HG03558 (cell line): ENCODE data around the gene HIF3A.

Experiments
- ATAC-seq: cut with Tn5 transposase; IDR thresholded peaks from one replicate; pipeline ENCODE4 v1.9.1; 2021; ENCODE audit warnings: moderate number of reproducible peaks; ENCODE audit not compliant: unreplicated experiment; ENCODE audit errors: extremely low read depth

Gene HIF3A

DNA sequence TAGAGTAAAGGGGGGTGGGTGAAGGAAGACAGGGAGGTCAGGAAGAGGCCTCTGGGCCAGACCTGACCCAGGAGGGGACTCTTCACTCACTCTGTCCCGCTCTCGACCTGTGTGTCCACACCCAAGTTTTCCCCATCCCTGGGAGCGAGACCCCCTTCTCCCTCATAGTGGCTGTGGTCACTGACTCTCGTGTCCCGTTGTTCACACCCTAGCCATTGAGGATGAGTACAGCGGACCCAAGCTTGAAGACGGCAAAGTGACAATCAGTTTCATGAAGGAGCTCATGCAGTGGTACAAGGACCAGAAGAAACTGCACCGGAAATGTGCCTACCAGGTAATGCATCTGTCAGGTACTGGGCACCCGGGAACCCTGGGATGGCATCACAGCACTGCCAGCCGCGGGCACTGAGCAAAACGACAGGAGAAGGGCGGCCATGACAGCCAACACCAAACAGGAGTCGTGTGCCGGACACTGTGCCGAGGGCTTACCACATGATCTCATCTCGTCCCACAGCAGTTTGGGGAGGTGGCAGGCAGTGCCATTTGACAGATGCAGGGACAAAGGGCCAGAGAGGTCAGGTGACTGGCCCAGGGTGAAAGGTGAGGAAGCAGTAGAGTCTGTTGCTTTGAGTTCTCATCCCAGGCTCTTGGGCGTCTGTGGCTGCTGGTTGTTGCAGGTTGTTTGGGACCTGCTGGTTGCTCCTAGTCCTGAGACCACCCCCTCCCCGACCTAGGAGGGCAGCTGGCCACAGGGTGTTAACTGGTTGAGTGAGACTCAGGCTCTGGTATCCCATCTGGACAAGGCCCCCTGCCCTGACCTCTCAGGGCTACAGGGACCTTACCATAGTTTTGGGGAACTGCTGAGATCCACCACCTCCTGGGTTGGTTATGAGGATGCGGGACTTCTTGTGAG, 79.7 kb downstream of the HIF3A start:
- ATAC-seq = no peak

- ATAC-seq = no peak
These were observed 81.4 kb downstream of the HIF3A start for GRCh38 chr19:46378268-46378667.

- ATAC-seq = no peak
These were observed 83.8 kb downstream of the HIF3A start for GRCh38 chr19:46380690-46381089.

DNA sequence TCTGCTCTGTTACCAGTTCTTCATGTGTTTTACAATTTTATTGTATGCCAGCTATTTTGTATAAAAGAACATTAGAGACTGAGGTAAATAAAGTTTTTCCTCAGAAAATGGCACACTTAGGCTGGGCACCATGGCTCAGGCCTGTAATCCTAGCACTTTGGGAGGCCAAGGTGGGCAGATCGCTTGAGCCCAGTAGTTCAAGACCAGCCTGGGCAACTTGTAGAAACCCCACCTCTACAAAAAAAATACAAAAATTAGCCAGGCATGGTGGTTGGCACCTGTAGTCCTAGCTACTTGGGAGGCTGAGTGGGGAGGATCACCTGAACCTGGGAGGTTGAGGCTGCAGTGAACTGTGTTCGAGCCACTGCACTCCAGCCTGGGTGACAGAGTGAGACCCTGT, 84.5 kb downstream of the HIF3A start:
- no peak for ATAC-seq

DNA sequence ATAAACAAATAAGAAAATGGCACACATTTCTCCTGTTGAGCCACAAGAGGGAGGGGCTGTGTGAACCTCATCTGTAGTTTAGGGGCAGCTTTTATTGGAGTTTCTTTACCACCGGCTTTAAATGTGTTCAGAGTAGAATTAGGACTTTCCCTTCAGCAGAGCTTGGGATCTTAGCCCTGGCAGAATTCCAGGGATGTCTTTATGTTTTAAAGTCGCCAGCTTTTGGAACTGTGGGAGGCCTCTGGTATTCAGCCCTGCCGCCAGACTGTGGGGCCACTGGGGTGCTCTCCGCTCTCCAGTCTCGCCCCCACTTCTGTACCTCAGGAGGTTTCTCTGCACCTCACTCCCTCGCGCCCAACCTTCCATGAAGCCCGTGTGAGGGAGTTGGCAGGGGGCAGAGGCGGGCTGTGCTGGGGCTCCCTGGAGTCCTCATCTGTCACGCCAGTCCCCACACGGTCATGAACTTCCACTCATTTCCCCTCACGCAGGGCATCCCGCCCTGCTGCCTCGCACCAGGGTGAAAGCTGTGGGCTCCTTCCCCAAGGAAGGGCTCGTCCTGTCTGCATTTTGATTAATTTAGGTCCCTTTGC, 85.0 kb downstream of the HIF3A start:
- ATAC-seq = no peak

DNA sequence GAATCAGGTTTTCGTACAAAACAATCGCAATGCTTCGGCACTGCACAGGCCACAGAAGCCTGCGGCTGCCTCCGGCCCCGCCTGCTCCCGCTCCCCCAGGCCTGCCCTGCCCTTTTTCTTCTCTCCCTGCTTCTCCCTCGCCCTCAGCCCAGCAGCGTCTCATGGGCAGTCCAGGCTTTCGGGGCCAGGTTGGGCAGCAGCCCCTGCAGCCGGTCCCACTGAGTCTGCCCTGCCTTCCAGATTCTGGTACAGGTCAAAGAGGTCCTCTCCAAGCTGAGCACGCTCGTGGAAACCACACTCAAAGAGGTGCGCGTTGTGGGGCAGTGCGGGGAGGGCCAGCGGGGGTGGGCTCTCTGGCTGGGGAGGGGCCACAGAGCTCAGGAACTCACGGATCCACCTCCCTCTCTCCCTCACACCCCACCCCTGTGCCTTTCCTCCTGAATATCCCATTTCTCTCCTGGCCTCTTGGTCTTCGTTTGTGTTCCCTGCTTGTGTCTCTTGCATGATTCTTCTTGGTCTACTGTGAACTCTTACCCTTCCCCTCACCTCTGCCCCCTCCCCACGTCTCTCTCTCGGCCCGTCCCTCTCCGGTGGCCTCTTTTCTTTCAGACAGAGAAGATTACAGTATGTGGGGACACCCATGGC, 86.5 kb downstream of the HIF3A start:
- no peak for ATAC-seq

DNA sequence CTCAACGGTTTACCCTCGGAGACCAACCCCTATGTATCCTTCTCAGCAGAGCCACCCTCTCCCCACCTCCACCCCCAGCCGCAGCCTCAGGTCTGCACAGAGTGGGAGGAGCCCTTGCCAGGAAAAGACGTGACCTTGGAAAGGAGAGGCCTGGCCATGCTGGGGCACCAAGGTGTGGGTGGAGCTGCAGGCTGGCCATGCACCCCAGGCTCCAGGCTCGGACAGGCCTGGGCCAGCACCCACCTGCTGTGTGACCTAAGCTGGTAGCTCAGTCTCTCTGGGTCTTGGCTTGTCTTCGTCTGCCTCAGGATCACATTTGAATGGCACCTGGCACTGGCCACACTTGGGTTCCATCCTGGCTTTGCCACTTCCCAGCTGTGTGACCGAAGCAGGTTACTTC, 87.0 kb downstream of the HIF3A start:
- ATAC-seq = no peak

- ATAC-seq = no peak
These were observed 87.6 kb downstream of the HIF3A start for GRCh38 chr19:46384396-46384795.

DNA sequence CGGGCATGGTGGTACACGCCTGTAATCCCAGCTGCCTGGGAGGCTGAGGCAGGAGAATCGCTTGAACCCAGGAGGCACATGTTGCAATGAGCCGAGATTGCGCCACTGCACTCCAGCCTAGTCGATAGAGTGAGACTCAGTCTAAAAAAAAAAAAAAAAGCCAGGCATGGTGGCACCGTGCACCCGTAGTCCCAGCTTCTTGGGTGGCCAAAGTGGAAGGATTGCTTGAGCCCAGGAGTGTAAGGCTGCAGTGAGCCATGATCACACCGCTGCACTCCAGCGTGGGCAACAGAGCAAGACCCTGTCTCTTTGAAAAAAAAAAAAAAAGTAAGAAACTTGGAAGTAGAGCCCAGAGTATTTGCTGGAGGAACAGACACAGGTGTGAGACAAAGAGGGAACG, 88.8 kb downstream of the HIF3A start:
- no peak for ATAC-seq

DNA sequence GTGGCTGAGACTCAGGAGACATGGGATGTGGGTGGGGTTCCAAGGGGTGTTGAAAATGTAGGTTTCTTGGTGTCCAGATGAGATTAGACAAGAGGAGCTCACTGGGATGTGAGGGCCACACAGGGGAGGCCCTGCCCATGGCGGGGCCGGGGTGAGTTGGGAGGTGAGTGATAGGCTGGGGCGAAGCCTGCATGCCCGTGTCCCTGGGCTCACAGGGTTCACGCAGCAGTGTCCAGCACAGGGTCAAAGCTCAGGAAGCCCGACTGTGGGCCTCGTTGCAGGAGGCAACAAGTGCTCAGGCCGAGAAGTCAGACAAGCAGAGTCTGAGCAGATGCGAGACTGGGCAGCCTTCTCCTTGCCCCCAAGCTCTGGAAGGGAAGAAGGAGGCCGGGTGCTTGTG, 89.3 kb downstream of the HIF3A start:
- ATAC-seq = no peak

DNA sequence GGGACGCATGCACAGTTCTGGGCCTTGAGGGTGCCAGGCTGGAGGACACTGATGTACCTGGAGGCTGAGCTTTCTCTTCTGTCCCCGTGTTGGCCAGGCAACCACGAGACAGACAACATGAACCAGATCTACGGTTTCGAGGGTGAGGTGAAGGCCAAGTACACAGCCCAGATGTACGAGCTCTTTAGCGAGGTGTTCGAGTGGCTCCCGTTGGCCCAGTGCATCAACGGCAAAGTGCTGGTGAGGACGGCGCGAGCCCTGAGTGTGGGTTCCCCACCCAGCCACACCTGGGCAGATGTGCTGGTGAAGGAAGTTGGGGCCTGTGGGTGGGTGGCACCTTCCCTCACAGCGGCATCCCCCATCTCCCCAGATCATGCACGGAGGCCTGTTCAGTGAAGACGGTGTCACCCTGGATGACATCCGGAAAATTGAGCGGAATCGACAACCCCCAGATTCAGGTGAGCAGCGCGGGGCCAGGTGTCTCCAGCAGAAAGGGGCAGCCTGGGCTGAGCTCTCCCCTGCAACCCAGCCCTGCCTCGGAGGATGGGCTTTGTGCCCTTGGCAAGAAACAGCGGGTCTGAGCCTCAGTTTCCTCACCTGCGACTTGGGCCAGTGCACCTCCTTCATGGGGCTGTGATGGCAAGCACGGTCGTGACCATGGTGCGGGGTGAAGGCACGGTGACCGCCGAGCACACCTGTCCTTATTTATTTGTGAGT, 90.3 kb downstream of the HIF3A start:
- ATAC-seq = no peak

DNA sequence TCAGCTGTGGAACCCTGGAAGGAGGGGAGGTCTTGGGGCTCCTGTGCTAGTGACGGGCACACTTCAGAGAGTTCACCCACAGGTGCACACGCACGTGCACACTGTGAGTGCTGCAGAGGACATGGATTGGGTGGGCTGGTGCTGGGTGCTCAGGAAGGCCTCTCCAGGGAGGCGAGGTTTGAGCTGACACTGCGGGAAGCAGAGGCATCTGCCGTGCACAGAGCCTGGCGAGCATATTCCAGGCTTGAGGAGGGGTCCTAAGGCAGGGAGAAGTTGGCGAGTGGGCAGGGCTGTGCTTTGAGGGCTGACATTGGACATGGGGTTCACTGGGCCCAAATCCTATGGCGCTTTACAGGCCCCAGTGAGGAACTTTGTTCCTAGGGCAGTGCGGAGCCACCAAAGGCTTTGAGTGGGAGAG, 90.9 kb downstream of the HIF3A start:
- ATAC-seq = no peak

DNA sequence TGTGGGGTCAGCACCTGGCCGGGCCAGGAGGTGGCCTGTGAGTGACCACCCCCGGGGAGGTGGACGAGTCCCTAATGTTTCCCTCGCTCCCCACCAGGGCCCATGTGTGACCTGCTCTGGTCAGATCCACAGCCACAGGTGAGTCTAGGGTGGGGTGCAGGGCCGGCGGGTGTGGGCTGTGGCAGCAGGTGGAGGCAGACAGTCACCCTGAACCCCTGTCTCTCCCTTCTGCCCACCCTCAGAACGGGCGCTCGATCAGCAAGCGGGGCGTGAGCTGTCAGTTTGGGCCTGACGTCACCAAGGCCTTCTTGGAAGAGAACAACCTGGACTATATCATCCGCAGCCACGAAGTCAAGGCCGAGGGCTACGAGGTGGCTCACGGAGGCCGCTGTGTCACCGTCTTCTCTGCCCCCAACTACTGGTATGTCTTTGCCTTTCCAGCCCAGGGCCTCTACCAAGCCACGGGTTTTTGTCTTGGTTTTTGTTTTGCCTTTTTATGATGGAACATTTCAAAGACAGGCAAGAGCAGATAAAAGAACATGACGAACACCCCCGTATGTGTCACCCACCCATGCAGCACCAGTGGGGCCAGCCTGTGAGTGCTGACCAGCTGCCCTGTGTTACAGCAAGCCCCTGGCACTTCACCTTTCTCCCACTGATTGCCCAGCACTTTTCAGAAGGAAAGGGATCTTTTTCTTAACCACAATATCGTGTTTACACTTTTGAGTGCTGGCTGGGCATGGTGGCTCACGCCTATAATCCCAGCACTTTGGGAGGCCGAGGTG, 91.7 kb downstream of the HIF3A start:
- no peak for ATAC-seq

DNA sequence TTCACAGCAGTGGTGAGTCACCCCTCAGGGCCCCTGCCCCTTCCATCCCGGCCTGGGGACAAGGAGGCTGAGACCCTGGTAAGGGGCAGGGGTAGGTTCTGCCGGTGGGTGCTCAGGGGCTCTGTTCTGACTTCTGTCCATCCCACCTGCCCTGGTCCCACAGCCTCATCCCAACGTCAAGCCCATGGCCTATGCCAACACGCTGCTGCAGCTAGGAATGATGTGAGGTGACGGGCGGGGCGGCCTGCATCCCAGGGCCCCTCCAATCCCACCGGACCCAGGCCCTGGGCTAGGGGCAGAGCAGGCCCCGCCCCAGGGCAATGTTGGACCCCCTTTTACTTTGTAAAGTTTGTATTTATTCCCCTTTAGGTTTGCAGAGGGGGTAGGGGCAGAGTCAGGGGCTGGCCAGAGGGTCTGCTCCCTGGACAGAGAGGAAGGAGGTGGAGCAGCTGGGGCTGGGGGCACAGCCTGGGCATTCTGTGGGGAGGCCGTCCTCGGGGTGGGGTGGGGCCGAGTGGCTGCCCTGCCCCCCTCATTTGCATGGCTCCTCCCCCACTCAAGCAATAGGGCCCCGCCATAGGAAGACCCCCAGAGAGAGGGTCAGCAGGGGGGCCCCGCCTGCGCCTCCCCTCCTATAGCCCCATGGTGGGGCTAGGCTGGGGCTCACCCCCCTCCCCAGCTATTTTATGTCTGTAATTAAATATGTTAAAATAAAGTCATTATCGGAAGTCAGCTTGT, 93.4 kb downstream of the HIF3A start:
- no peak for ATAC-seq

DNA sequence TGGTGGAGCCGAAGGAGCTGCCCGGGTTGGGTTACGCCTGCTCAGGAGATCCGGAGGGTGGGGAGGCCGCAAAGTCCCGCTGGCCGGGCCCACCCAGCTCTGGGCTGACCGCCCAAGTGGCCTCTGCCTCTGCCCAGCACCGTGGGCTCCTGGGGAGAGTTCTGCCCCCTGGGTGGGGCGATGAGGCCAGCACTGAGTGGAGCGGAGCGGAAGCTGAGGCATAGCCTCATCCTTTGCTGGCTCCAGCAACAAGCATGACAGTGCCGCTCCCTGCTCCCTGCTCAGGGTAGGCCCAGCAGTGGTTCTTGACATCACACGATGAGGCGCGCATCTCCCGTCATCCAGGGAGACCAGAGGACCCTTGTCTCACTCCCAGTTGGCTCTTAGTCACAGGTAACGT, 94.0 kb downstream of the HIF3A start:
- no peak for ATAC-seq

DNA sequence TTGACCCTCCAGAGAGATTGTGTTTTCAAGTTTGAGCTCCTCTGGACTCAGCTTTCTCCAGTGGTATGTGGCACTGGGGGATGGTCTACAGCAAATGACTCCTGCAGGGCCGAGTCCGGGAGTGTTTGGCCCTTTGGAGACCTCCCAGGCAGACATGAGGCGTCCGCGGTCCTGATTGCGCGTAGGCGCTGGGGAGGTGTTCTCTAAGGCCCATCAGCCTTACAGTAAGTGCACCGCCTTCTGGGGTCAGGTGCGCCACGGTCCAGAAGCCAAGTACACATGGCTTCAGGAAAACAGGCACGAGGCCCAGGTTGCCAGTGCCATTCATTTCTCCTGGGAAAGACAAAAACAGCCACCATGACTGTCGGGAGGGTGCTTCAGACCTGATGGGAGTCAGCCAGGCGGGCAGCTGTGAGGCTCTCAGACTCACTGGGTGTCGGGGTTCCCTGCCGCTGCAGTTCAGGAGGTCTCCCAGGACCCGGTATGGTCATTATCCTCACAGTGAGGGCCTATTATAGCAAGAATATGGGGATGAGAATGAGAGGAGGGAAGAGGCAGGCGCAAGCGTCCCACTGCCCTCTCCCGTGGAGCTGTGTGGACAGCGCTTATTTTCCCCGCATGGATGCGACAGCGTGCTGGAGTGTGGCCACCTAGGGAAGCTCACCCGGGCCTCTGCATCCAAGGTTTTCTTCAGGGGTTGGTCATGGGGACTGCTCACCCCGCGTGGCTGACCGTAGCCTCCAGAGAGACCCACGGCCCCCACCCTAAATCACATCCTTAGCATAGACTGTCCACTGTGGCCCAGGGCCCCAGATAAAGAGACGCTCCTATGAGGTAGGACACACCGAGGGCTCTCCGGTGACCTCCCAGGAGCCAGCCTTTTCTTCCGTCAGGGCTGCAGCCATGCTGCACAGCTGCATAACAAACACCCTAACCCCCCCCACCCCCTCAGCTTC, 94.7 kb downstream of the HIF3A start:
- ATAC-seq = no peak

DNA sequence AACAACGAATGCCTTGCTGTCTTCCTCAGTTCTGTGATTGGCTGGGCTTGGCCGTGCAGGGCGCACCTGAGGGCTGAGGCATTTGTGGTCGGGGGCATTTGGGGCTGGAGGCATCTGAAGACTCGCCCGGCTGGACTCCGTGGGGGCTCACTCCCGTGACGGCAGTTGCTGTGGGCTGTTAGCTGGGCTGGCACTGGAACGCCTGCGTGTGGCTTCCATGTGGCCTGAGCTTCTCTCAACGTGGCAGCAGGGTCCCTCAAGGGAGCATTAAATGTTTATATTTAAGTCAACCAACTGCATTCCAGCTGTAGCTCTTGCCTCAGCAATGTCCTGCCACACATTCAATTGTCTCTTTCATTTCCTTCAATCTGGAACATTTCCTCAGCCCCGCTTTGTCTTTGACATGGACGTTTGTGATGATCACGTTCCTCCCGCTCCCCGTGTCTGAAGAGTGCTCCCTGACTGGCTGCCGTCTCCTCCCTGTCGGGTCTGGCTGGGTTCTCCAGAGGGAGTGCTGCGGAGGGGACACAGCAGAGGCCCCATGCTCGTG, 95.5 kb downstream of the HIF3A start:
- no peak for ATAC-seq

GRCh38 chr19:46392837-46393236, 96.0 kb downstream of the HIF3A start:
- no peak for ATAC-seq
